Subcutaneous adipose tissue (tissue), 4 donors: Measurements from ENCODE around the gene MIA. TPM values are rescaled to one million over a fixed set of nuclear protein-coding genes. Genes with fewer than 3 reads are reported as not detected.

Source experiments
- CTCF ChIP-seq: fragments of 450-650 bp; IDR thresholded peaks from one replicate; pipeline ENCODE4 v1.5.1; 2016; ENCODE audit warnings: low read depth, mild to moderate bottlenecking, control low read depth, antibody characterized with exemption, moderate library complexity
- total RNA-seq, 4 donors: library from RNA; depleted of rRNA; stranded (reverse); fragments of >200 nt; gene quantifications; one replicate each; pipeline ENCODE4 v1.1.0, GENCODE V29; 2016

The MIA gene
- total RNA-seq, 4 donors from 2014 or later: not detected

- TF ChIP-seq CTCF: no peak
Measured at GRCh38 chr19:40743926-40744325, 31.4 kb upstream of the MIA start.

DNA sequence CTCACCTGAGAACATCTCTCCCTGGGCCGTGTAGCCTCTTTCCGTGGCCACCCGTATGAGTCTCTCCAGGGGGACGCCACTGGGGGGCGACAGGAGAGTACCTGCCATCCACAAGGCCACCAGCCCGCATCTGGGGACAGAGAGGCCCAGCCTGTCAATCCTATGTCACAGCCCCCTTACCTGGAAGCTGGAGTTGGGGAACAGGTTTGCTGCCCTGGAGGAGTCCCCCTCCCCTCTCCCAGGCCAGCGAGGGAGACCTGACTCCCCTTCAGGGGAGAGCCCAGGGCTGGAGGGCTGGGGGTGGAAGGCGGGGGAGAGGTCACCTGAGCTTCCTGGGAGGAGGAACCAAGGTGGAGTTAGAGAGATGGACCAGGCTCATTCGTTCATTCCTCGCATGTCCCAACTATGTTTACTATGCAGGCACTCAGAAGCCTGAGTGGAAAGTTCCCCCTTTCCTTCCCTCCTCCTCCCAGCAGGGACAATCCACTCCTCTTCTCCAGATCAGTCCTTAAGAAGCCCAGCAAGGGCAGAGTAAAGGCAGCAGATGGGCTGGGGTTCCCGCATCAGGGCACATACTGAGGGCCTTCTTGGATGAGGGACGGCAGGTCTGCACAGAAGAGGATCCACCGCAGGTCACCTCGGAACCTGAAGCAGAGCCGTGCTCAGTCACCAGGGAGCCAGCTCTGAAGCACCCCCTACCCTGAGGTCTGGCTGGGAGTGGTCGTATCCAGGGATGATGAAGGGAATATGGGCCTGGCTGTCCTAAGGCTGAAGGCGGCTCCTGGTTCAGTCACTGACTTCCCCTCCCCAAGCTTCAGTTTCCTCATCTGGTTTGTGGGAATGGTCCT, 30.5 kb upstream of the MIA start:
- TF ChIP-seq CTCF: no peak

GRCh38 chr19:40745402-40745780, 29.9 kb upstream of the MIA start:
- no peak for TF ChIP-seq CTCF

GRCh38 chr19:40747536-40747935, 27.8 kb upstream of the MIA start:
- no peak for TF ChIP-seq CTCF

DNA sequence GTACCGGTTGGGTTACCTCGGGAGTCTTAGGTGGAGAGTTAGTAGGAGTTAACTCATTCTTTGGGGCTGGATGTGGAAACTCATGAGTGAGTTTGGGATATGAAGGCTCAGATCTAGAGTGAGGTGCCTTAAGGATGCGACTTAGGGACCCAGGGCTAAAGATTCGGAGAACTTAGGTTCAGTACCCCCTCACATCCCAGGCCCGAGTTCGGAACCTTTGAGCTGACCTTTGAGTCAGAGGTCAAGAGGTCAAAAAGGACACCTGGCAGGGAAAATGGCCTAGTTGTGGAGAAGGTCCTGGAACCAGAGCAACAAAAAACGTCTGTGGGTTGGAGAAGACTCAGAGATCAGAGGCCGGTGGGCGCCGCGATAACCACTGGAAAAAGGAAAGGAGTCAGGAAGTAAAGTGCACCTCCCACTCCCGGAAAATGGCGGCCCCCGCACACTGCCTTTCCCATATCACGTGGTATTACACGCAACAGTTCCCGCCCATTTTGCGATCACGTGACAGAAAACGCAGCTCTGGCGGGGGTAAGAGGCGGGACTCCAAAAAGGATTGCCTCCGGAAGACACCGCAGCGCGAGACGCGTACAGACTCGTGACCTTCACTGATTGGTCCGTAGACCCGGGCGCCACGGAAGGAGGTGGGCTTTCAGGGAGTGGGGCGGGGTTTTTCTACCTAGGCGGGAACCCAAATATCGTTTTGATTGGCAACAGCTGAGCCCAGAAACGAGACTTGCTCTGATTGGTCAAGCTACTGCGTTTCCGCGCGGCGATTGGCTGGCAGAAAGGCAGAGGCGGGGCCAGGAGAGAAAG, 25.1 kb upstream of the MIA start, which contains the start of gene ACTMAP:
ACTMAP (minus strand) TSS at position 420 of the 816 bp plus-strand sequence. CDS start 674 bp downstream, outside the sequence.
- no peak for TF ChIP-seq CTCF

- no peak for TF ChIP-seq CTCF
Measured at GRCh38 chr19:40750874-40751537, 24.3 kb upstream of the MIA start, which contains the start of gene SNRPA. TSS of gene SNRPA (plus strand) at chr19:40751203. CDS start at chr19:40751409, 206 bp downstream.
